Measurements from ENCODE around the gene MRPS6.

Gene MRPS6

DNA sequence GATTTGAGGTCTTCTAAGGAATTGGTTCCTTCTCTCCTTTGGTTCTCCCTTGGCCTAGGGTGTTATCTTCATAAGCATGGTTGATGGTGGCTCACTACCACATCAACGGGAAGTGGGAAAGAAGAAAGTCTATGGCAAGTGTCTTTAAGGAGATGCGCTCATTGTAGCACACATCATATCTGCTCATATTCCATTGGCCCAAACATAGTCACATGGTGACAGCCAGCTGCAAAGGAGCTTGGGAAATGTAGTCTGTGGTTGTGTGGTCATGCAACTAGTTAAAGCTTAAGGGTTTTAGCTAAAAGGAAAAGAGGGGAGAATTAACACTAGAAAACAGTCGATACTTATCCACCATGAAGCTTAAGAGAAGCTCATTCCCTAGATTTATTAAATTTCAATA is 11.4 kb upstream of the MRPS6 start:
- no peak overlapping the region for H3K4me3 ChIP-seq (ENCODE audit: low read length)
- peak; percentile 84 for DNase-seq (ENCODE audit: low read depth, low spot score)

DNA sequence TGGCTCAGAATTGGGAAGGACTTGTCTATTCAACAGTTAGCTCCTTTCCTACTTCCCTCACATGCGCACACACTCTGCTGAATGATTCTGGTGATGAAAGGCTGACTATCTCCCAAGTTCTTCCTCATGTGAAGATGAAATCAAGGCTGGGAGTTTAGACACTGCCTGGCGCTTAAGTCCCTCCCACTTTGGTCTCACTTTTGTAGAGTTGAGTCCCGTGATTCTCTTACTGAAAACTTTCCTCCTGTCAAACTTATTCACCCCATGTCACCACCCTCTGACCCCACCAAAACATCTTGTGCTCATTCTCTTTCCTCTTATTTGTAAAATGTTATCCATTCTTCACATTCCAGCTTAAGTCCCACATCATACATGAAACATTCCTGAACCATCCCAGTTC is 8.4 kb upstream of the MRPS6 start:
- H3K4me3 ChIP-seq (ENCODE audit: low read length) = no peak overlapping the region
- DNase-seq (ENCODE audit: low read depth, low spot score) = no peak

DNA sequence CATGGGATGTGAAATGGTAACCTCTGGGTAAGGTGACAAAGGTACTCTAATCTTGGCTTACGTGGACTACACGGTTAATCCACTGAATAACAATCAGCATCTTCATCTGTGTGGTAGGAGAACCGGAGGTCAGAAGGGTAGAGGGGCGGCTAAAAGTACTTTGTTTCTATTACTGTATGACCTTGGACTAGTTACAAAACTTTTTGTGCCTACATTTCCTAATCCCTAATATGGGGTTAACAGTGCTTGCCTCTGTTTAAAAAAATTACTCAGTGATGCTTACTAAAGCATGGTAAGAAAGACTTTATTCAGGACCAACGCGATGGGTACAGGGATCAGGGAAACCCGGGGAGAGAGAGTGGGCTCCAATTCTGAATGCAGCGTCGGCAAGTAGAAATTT is 1.7 kb upstream of the MRPS6 start:
- H3K4me3 ChIP-seq (ENCODE audit: low read length) = no peak overlapping the region

DNA sequence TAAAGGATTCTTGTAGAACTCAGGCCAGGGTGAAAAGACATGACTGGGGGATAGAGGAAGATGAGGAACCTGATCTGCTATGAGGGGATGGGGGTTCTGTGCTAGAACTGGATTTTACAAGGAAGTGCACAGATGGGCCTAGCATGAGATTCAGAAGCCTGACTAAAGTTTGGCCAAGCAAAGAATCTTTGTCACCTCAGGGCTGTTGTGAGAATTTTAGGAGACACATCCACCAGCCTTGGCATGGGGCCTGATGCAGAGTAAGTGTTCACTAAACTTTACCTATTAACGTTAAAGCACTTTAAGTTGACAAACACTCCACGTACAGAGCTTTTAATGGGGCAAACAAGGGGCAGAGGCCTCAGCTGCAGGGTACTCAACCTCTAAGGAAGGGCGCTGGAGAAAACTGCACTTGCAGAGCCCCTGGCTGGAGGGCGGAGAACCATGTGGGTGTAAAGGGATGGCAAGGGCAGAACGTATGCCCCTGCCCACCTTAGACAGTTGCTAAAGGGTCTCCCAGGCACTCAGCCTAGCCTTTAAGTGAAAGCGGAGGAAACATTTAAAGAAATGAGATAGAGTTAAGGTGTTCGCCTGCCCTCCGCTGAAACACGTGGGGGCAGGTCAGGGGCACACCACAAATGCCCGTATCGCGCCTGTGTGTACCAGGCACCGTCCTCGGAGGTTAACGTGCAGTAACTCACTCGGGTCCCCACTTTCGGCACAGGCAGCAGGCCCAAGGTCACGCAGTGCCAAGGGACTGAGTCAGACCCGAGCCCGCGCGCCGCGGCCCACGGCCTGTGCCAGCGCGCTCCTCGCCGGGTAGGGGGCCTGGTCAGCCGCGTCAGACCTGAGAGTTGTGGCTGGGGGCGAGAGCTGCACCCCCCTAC is 990 bp upstream of the MRPS6 start:
- no peak for DNase-seq (ENCODE audit: low read depth, low spot score)
- no peak overlapping the region for H3K4me3 ChIP-seq (ENCODE audit: low read length)

More for the DNA sequence above, 1.7 kb upstream of the MRPS6 start:
- no peak for DNase-seq (ENCODE audit: low read depth, low spot score)

DNA sequence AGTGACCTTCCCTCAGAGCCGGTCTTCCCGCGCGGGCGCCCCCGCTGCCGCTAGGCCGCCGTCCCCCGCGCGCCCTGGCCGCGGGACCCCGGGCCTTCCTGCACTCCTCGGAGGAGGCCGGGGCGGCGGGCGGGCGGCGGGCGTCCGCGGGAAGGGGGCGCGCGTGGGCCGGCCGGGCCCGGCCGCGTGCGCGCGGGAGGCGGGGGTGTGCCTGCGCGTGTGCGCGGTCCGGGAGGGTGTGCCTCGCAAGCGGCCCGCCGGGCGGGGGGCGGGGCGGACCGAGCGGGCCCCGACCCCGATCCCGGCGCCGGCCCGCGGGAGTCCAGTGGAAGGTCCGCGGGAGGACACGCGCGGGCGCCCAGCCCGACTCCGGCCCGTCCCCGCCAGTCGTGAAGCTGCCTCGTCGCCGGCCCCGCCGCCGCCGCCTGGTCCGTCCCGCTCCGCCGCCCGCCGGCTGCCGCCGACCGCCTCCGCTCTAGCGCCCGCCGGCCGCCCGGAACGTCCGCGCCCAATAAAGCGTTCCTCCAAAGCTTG is 438 bp downstream of the MRPS6 start:
- peak overlapping the region; percentile 74 for H3K4me3 ChIP-seq (ENCODE audit: low read length)
- no peak for DNase-seq (ENCODE audit: low read depth, low spot score)

DNA sequence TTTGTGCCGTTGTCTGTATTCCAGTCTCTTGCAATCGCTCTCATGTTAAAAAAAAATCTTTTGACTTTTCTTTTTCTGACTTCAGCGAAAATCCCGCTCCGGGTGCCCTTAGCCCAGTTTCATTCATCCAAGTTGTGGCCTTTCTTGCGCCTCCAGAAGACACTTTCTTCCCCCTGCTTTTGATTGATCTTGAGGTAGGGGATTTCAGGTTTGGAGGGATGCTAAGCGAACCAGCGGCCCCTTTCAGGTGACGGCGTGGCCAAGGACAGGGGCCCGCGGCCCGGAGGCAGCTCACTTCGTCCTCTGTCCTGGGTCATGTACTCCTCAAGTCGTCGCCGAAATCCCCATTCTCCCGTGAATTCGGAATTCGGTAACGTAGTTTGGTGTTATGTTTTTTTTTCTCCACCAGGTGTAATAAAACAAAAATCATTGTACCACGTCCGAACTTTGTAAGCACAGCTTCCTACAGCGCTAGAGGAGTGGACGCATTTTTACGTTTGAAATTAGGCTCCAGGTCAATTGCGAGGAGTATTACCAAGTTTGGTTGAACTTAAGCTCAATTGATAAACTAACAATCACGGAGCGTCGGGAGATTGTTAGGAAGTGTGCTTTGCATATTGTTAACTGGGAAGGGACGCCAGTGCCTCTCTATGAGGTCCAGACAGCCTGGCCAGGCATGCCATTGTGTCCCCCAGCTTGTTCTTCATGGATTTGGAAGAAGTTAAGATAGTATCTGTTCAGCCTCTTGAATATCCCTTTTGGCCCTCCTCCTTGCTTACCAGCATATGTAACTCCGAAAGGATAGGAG is 1.1 kb downstream of the MRPS6 start:
- no peak for DNase-seq (ENCODE audit: low read depth, low spot score)
- H3K4me3 ChIP-seq (ENCODE audit: low read length) = peak overlapping the region; percentile 74

DNA sequence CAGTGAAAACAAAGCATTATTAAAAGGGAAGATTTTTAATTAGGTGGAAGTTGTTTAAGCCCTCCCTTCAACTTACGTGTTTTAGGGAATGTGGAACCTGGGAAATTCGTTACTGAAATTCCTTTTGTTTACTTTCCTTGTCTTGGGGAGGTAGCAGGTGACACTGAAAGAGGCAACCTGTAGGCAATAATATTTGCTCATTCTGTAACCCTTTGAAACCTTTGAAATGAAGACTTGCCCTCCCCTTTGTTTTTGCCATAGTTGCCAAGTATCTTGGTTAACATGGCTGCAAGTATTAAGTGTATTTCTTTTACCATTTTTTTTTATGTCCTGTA is 1.7 kb downstream of the MRPS6 start:
- peak overlapping the region; percentile 74 for H3K4me3 ChIP-seq (ENCODE audit: low read length)
- no peak for DNase-seq (ENCODE audit: low read depth, low spot score)

DNA sequence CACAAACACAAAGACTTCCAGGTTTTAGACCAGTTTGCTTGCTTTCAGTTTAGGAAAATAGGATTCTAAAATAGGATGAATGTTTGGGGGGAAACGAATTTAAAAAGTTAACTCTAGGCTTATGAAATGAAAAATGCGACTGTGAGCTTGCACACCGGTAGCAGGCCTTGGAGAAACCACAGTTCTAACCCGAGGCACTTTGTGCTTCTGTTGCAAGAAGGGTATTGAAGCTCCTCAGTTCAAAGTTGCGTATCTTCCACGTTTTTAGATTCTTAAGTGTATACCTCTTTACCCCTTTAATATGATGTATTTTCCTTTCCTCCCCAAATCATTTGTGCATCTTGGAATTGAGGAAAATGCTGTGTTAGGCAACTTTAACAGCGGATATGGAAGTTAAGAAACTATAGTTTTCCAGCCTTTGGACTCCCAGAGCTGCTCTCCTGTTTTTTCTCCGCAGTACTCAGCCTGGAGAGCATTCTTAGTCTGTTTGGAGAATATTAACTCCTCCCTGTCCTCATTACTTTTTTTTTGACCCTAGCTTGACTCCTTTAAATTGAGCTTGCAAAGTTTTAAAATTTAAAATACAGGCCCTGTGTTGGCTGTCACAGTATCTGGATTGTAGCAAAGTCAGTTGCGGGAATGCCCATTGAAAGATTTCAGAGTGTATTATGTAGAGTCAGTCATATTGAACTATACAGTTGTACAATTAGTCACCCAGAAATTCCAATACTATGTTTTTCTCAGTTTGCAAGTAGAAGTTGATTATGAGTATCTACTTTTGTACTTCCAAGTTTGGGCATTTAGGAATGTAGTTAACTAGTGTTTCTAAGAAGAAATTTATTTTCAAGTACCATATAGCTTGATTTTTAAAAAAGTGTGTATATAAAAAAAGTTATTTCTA is 2.6 kb downstream of the MRPS6 start:
- DNase-seq (ENCODE audit: low read depth, low spot score) = peak; percentile 75
- peak overlapping the region; percentile 74 for H3K4me3 ChIP-seq (ENCODE audit: low read length)

DNA sequence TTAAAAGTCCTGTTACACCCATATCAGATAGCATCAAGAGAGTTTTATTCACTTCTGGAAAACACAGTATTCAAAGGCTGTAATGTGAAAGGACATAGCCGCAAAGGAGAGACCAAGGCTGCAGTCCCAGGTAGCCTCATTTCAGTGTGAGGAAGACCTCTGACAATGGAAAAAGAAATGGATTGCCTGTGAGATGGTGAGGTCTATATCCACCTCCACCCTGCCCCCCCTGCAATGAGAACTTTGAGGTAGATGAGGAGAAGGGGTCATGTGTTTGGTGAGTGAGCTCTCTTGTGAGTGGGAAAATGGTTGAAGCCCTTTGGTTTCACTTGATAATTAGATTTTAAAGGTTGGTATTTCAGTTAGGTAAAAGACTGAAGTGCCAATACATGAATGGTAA is 3.5 kb downstream of the MRPS6 start:
- DNase-seq (ENCODE audit: low read depth, low spot score) = no peak
- no peak overlapping the region for H3K4me3 ChIP-seq (ENCODE audit: low read length)

DNA sequence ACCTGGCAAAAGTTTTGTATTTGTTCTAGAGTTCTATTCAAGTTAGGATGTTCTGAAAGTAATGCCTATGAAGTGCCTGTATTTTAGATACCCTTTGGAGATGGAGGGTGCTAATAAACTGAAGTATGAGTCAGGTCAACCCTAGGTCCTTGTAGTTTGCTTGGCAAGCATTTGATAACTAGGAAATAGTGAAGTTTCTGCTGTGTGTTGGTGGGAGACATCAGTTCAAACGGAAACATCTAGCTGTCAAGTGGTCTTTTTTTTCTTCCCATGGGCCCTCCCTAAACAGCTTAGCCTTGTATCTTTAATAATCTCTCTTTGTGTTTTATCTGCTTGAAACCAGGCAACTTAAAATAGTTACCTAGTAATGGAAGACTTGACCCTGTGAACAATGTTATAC is 4.5 kb downstream of the MRPS6 start:
- no peak overlapping the region; the same call in 1 of the 2 replicates for H3K4me3 ChIP-seq (ENCODE audit: low read length)
- peak; percentile 55 for DNase-seq (ENCODE audit: low read depth, low spot score)

DNA sequence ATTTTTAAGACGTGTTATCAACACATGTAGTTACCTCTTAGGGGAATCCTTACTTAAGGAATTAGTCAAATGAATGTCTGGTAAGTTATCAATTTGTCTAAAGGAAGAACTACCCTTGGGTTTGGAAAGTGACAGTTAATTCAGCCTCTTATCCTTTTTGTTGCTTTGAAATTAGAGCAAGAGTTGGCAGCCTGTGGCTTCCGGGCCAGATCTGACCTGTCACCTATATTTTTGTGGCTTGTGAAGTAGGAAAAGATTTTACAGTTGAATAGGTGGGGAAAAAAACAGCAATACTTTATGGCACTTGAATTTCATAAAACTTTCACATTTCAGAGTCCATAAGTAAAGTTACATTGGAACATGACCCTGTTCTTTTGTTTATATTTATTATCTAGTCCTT is 5.5 kb downstream of the MRPS6 start:
- DNase-seq (ENCODE audit: low read depth, low spot score) = peak; percentile 61
- H3K4me3 ChIP-seq (ENCODE audit: low read length) = peak overlapping the region; percentile 5; the same call in 1 of the 2 replicates

DNA sequence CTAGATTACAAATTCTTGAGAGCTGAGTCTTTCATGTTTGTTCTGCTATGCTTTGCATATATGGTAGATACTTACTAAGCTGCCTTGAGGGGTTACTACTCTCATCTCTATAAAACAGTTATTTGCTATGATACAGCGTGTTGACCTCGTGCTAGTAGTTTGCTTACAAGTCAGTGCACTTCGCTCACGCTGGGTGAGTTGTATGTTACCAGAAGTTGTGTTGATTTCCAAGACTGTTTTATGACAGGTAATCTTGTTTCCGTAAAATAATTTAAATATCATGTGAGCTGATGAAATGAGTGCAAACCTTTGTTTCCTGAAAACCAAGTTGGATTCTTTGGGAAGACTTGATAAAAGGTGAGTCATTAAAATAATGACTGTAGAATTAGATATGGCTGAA is 7.3 kb downstream of the MRPS6 start:
- H3K4me3 ChIP-seq (ENCODE audit: low read length) = no peak overlapping the region
- DNase-seq (ENCODE audit: low read depth, low spot score) = no peak

DNA sequence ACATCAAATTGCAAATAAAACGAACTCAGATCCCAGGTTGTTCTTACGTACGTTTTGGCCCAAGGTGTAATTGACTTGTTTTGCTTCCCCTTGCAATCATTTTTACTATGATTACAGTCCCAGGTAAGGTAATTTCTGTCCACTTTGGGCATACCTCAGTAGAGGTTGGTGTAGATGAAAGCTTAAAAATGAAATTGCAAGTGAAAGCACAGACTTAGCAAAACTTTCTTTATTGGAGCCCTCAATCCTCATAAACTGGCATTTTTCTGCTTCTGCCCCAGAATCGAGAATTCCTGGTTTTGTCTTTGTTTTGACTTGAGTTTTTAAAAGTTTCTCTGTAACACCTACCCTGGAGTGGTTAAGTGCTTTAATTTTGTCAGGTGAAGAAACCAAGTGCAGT is 9.4 kb downstream of the MRPS6 start:
- H3K4me3 ChIP-seq (ENCODE audit: low read length) = no peak overlapping the region

DNA sequence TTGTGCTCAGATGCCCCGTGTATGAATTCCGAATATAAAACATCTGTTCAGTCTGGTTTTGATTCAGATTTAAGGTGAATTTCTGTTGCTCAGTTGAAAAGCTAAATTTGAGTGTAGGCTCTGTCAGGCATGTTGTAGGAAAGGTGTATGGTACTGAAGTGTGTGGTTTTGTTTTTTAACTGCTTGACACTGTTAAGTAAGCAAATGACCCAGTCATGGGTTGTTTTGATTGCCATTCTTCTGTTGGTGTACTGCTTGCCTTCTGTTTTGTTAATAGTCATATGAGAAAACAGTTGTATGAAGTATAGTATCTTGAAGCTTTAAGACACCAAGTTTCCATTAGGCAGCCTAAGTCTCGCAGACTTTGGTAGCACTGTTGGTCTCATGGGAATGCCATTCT is 10.0 kb downstream of the MRPS6 start:
- H3K4me3 ChIP-seq (ENCODE audit: low read length) = no peak overlapping the region
- no peak for DNase-seq (ENCODE audit: low read depth, low spot score)

More for the DNA sequence above, 9.4 kb downstream of the MRPS6 start:
- no peak for DNase-seq (ENCODE audit: low read depth, low spot score)

DNA sequence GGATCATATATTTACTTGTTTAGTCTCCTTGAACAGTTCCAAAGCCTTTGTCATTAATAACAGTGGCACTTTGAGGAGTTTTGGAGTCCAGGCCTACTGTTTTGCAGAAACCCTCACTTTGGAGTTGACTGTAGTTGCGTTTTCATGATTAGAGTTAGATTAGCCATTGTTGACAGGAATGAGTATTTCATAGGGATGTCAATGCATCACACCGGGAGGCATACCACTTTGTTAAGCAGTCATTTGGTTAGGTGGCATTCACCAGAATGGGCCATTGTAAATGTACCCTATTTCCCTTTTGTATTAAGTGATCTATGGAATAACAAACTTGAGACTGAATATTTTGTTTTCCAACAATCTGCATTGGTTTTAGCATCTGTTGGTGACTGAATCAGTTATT is 11.8 kb downstream of the MRPS6 start:
- no peak overlapping the region for H3K4me3 ChIP-seq (ENCODE audit: low read length)
- DNase-seq (ENCODE audit: low read depth, low spot score) = no peak

DNA sequence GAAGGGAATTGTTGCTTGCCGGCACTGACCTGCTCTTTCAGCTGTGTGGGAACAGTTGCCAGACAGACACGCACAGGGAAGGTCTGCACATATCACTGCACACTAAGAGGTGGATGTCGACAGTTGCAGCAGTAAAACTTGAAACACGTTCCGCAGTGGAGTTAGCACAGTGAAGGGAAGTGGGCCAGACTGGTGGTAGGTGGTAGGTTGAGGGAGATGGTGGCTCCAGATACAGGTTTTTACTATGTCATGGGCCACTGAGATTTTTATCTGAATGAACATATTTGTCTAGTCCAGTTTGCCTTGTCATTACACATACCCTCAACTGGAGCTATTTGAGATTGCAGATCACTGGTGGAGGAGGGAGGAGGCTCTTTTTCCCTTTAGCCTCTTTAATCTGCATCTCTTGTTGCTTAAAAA is 13.5 kb downstream of the MRPS6 start:
- DNase-seq (ENCODE audit: low read depth, low spot score) = no peak
- no peak overlapping the region for H3K4me3 ChIP-seq (ENCODE audit: low read length)

DNA sequence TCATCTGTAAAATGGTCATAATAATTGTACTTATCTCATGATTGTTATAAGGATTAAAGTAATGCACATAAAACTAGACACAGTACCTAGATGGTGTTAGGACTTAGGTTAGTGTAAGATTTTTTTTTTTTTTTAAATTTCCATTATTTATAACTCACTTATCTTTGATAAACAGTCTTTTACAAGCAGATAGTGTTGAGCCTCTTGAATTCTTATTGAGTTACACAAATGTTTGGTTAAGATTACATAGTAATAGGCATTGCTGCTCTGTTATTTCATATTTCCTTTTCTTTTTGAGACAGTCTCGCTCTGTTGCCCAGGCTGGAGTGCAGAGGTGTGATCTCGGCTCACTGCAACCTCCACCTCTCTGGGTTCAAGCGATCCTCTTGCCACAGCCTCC is 15.4 kb downstream of the MRPS6 start:
- no peak overlapping the region for H3K4me3 ChIP-seq (ENCODE audit: low read length)

DNA sequence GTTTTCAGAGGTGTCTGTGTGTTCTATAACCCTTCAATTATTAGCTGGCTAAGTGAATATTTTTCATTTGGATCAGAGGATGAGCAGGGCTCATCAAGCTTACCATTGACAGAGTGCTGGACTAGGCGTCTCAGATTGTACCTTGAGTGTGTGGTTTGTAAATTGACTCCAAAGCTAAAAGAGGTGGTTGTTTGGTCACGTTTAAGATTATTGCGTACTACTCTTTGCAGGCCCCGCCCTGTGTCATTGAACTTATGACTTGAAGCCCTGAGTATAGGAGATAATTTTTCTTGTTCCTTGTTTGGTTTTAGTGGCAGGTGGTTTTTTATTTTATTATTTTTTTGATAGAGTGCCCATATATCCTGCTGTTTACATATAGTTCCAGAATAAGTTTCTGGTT is 17.7 kb downstream of the MRPS6 start:
- no peak for DNase-seq (ENCODE audit: low read depth, low spot score)
- no peak overlapping the region for H3K4me3 ChIP-seq (ENCODE audit: low read length)

More for the DNA sequence above, 15.4 kb downstream of the MRPS6 start:
- DNase-seq (ENCODE audit: low read depth, low spot score) = no peak

DNA sequence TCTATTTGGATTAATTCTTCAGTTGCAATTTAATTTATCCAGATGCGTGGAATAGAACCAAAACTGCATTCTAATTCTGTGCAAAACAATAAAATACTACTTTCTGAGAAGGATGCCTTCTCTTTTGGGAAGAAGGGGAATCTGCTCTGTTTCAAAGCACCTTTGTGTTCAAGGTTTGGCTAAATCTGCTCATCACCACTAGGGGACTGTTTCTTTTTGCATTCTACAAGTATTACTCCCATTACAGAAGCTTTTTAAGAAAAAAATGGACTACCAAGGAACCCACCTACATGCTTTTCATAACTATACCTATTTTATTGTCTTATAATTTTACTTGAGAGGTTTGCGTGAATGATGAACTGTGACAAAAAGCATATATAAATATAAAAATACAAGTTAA is 18.2 kb downstream of the MRPS6 start:
- H3K4me3 ChIP-seq (ENCODE audit: low read length) = no peak overlapping the region
- DNase-seq (ENCODE audit: low read depth, low spot score) = no peak
